Fibroblast of villous mesenchyme (primary cell): ENCODE results near the gene TNFRSF25. TPM values are rescaled to one million over a fixed set of nuclear protein-coding genes. Genes with fewer than 3 reads are reported as not detected.

Experiments used
- DNase-seq: peaks from one replicate; pipeline ENCODE4 v3.0.0-alpha.2; 2010; ENCODE audit warnings: low read depth
- H3K4me3 ChIP-seq: 2 replicates; pipeline ENCODE4 v1.5.1; 2011; ENCODE audit warnings: low read depth, mild to moderate bottlenecking, low read length
- small RNA-seq: library from RNA; depleted of rRNA; stranded (forward); fragments of <200 nt; gene quantifications from one replicate; pipeline ENCODE3, GENCODE V24; 2012
- total RNA-seq: library from RNA; depleted of rRNA; stranded (reverse); fragments of >200 nt; gene quantifications from 2 replicates; pipeline ENCODE4 v1.2.3, GENCODE V29; 2012
- TF ChIP-seq, protein P1 (sequence below): IDR thresholded peaks from 2 replicates; pipeline ENCODE4 v1.5.1; 2012; ENCODE audit warnings: low read depth, mild to moderate bottlenecking, low read length; ENCODE audit not compliant: insufficient read depth

Gene TNFRSF25
- total RNA-seq, 1 donor = 3.9 TPM

DNA sequence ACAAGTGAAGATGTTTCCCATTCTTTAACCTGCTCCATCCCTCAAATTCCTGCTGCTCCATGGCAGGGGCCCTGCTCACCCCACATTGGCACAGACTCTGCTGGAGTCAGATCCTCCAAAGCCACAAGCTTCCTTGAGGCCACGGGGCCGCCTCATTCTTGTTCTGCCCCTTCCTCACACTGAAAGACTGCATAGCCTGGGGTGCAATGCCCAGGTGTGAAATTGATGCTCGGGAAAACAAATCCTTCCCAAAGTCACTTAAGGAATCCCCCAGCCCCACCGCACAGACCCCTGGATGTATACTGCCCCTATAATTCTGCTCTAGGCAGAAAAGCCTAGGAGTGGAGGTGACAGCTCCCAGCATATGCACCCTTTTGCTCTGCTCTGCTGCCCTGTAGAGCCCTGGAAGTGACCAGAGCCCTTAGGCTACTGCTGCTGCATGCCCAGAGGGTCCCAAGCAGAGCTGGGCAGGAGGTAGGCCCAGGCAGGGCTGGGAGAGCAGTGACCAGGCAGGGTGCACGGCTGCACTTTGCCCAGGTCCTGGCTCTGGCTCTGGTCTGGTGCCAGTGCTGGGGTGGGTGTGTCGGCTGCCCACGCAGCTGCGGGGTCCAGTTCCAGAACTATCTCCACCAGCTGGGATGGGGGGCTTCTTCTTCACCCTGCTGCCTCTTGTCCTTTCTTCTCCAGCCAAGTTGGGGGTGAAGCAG lies 47.9 kb downstream of the TNFRSF25 start:
- H3K4me3 ChIP-seq = no peak overlapping the region
- TF ChIP-seq, protein P1, sequence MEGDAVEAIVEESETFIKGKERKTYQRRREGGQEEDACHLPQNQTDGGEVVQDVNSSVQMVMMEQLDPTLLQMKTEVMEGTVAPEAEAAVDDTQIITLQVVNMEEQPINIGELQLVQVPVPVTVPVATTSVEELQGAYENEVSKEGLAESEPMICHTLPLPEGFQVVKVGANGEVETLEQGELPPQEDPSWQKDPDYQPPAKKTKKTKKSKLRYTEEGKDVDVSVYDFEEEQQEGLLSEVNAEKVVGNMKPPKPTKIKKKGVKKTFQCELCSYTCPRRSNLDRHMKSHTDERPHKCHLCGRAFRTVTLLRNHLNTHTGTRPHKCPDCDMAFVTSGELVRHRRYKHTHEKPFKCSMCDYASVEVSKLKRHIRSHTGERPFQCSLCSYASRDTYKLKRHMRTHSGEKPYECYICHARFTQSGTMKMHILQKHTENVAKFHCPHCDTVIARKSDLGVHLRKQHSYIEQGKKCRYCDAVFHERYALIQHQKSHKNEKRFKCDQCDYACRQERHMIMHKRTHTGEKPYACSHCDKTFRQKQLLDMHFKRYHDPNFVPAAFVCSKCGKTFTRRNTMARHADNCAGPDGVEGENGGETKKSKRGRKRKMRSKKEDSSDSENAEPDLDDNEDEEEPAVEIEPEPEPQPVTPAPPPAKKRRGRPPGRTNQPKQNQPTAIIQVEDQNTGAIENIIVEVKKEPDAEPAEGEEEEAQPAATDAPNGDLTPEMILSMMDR = no peak
- no peak for DNase-seq

DNA sequence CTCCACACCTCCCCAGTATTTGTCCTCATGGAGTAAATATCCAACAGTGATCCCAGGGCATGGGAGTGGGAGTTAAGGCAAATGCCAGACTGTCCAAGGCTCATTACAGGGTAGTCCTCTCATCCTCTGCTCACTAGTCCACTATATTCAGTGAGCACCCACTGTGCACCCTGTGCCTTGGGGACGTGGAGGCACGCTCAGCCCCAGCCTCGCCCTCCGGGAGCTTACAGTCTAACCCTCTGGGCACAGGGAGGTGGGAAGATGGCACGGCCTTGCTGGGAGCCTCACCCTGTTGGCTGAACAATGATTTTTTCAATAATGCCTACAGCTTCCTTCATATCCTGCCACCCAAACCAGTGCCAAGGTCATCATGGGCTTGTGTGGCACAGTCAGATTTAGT lies 49.1 kb downstream of the TNFRSF25 start:
- no peak overlapping the region for H3K4me3 ChIP-seq
- DNase-seq = no peak
- TF ChIP-seq, protein P1 = no peak

DNA sequence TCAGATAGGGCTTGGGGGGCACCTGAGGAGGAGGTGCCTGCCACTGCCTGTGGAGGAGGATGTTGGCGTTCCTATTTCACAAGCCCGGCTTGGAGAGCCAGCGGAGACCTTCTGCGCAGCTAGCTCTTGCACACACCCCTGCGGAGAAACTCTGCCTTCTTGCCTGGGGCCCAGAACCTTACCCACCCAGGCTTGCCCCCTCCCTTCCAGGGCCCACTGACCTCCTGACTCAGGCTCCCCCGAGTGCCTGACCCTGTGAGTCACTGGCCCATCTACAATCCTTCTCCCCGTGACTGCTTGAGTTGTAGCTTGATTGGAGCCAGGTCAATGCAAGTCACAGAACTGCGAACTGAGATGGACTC lies 49.7 kb downstream of the TNFRSF25 start:
- TF ChIP-seq, protein P1 = no peak
- DNase-seq = no peak
- no peak overlapping the region for H3K4me3 ChIP-seq

DNA sequence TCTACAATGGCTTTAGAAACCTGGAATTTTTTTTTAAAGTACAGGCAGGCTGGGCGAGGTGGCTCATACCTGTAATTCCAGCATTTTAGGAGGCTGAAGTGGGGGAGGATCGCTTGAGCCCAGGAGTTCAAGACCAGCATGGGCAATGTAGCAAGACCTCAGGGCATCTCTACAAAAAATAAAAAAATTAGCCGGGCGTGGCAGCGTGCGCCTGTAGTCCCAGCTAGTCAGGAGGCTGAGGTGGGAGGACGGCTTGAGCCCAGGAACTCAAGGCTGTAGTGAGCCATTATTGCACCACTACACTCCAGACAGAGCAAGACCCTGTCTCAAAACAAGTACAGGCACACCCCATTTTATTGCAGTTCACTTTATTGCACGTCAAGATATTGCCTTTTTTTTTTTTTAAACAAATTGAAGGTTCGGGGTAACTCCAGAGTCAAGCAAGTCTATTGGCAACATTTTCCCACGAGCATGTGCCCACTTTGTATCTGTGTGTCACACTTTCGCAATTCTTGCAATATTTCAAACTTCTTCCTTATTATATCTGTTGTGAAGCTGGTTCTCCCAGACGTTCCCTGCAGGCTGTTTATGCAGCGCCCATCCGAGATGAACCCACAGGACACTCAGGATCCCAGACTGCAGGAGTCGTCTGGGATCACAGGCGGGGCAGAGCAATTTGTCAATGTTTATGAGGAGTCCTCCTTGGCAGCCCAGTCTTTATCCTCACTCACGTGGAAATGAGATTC lies 50.9 kb downstream of the TNFRSF25 start:
- TF ChIP-seq, protein P1 = no peak
- peak; percentile 47 for DNase-seq
- no peak overlapping the region for H3K4me3 ChIP-seq

DNA sequence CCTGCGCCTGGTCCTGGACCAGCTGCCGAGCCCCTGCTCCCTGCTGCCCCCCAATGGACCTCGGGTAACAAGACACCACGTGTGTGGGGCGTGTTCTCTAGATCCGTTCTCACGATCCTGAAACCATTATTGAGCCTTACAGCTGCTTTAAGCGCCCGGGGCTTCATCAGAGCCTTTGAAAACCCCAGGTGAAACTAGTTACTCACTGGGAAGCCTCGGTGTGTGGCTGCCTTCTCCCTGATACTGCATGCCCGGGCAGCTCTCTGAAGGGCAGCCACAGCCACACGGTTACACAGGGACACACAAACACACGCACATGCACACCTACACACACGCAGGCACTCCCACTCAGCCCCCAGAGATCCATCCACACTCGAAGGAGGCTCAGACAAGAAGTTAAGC lies 51.5 kb downstream of the TNFRSF25 start:
- TF ChIP-seq, protein P1 = peak; percentile 69
- no peak overlapping the region for H3K4me3 ChIP-seq
- DNase-seq = peak; percentile 63

DNA sequence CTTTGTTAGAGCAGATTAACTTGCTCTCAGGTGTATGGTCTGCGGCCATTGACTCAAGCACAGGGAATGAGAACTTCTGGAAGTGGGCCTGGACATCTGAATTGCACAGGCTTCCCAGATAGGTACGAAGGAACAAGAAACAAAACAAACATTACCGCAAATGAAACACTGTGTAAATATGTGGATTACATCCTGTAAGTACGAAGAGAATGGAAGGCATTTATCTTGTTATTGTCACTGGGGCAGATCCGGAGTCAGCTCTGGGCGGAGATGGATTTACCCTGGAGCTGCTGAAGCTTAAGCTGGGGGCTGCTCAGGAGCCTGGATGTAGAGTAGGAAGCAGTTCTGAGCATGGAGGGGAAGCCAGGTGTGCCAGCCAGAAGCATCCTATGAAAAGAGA lies 53.1 kb downstream of the TNFRSF25 start:
- no peak overlapping the region for H3K4me3 ChIP-seq
- TF ChIP-seq, protein P1 = no peak
- DNase-seq = no peak

Small RNA genes lying within 50 kb of the gene (small RNA-seq; reads per million reads assigned to genes)
- not detected for gene MIR4252

Other genes with a start within 250 kb of the TNFRSF25 start
- 64.1 and 99.7 TPM in 2 replicates for gene ICMT, start 230.2 kb downstream of the TNFRSF25 start, total RNA-seq
- gene HES3, start 222.0 kb downstream of the TNFRSF25 start, total RNA-seq = not detected in 2 replicates
- 5.2 and 5.8 TPM in 2 replicates for gene GPR153, start 205.1 kb downstream of the TNFRSF25 start, total RNA-seq
- gene ACOT7, start 72.4 kb downstream of the TNFRSF25 start, total RNA-seq = 16.1 and 17.3 TPM in 2 replicates
- 0.43 TPM in 1 of 2 replicates, not detected in the other for gene HES2, start 46.3 kb downstream of the TNFRSF25 start, total RNA-seq
- not detected in 2 replicates for gene ESPN, start 41.4 kb downstream of the TNFRSF25 start, total RNA-seq
- gene PLEKHG5, start 25.5 kb upstream of the TNFRSF25 start, total RNA-seq = 7.4 and 11.2 TPM in 2 replicates
- 30.9 and 39.3 TPM in 2 replicates for gene NOL9, start 88.3 kb upstream of the TNFRSF25 start, total RNA-seq
- under 0.01 TPM in 1 of 2 replicates, not detected in the other for gene TAS1R1, start 89.1 kb upstream of the TNFRSF25 start, total RNA-seq
- gene ZBTB48, start 113.8 kb upstream of the TNFRSF25 start, total RNA-seq = 10.0 and 10.8 TPM in 2 replicates
- 49.0 and 51.8 TPM in 2 replicates for gene KLHL21, start 136.7 kb upstream of the TNFRSF25 start, total RNA-seq
- gene PHF13, start 147.6 kb upstream of the TNFRSF25 start, total RNA-seq = 16.8 TPM in 2 replicates
- gene THAP3, start 158.7 kb upstream of the TNFRSF25 start, total RNA-seq = 18.7 and 19.4 TPM in 2 replicates
- 30.3 and 38.9 TPM in 2 replicates for gene DNAJC11, start 235.6 kb upstream of the TNFRSF25 start, total RNA-seq